Tracheal epithelial cell (primary cell): ENCODE results near the gene PRSS12. TPM values are rescaled to one million over a fixed set of nuclear protein-coding genes. Genes with fewer than 3 reads are reported as not detected.

Experiments
- total RNA-seq: library from RNA; depleted of rRNA; stranded (reverse); fragments of >200 nt; gene quantifications from 2 replicates; pipeline ENCODE4 v1.2.1, GENCODE V29; 2014

Gene PRSS12, protein sequence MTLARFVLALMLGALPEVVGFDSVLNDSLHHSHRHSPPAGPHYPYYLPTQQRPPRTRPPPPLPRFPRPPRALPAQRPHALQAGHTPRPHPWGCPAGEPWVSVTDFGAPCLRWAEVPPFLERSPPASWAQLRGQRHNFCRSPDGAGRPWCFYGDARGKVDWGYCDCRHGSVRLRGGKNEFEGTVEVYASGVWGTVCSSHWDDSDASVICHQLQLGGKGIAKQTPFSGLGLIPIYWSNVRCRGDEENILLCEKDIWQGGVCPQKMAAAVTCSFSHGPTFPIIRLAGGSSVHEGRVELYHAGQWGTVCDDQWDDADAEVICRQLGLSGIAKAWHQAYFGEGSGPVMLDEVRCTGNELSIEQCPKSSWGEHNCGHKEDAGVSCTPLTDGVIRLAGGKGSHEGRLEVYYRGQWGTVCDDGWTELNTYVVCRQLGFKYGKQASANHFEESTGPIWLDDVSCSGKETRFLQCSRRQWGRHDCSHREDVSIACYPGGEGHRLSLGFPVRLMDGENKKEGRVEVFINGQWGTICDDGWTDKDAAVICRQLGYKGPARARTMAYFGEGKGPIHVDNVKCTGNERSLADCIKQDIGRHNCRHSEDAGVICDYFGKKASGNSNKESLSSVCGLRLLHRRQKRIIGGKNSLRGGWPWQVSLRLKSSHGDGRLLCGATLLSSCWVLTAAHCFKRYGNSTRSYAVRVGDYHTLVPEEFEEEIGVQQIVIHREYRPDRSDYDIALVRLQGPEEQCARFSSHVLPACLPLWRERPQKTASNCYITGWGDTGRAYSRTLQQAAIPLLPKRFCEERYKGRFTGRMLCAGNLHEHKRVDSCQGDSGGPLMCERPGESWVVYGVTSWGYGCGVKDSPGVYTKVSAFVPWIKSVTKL
- 11.8 and 24.1 TPM in 2 replicates for total RNA-seq

DNA sequence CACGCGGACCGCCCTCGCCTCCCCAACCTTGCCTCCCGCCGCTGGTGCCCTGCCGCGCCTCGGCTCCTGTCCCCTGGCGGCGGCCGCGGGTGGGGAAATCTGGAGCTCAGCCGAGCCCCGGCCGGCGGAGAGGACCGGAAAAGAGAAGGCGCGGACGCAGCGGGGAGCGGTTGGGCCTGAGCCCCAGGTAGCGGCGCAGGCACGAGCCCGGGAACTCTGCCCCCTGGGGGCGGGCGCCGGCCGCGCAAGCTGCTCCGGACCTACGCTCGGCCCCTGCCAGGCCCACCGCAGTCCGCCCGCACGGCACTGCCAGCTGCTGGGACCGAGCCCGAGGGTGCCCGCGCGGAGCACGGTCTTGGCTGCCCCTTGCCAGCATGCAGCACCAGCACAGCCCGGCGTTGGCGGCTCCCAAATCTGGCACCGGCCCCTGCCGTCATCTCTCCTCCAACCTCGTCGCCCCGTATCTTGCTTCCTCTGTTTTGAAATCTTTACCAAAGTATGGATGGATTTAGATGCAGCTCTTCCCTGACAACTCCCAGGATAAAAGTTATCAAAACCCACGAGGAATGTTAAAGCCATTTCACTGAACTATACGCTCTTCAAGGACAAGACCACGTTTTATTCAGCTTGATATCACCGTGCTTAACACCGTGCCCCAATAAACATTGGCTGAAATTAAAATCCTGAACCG, at the start of gene PRSS12:
Gene PRSS12, minus strand, starts transcription at position 161 of the 691 bp plus-strand sequence. CDS start 283 bp downstream, outside the sequence.

